Stimulated activated CD8-positive, alpha-beta memory T cell treated with anti-CD3 and anti-CD28 coated beads, Interleukin-12 subunit alpha, Interleukin-12 subunit beta, amount 100 ng/mL, for 1 hour (primary cell): ENCODE measurements around the gene EVX2.

Source experiments
- DNase-seq: peaks from one replicate; pipeline ENCODE4 v3.0.0-alpha.2; 2020; ENCODE audit warnings: low read depth

Gene EVX2

GRCh38 chr2:176082824-176083751 is 674 bp downstream of the EVX2 start:
- no peak for DNase-seq

GRCh38 chr2:176082525-176082823 is 1.3 kb downstream of the EVX2 start:
- DNase-seq, result no peak

DNA sequence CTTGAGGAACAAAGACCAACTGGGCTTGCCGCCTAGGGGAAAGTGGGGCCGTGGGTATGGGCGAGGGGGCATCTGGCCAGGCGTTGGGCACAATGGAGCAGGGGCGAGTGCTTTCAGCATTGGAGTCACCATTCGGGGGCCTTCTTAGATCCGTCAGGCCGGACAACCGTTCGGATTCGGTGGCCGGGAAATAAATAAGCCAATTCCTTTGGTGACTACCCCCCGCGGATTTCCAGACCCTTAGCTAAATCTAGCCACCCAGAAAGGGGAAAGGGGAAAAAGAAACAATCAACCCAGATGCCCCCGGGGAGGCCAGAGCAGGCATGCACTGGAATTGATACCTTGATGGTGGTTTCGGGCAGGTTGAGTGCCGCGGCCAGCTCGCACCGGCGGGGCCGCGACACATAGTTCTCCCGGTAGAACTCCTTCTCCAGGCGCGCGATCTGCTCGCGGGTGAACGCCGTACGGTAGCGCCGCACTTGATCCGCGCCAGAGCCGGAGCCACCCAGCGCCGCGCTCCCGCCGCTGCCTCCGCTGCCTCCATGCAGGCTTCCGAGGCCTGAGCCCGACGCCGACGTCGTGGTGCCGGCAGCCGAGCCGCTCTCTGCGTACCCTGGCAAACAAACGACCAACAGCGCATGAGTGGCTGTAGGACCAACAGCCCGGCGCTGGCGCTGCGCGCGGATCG is 1.8 kb downstream of the EVX2 start:
- no peak for DNase-seq

- no peak for DNase-seq
These were observed 2.4 kb downstream of the EVX2 start for GRCh38 chr2:176081376-176081836.

DNA sequence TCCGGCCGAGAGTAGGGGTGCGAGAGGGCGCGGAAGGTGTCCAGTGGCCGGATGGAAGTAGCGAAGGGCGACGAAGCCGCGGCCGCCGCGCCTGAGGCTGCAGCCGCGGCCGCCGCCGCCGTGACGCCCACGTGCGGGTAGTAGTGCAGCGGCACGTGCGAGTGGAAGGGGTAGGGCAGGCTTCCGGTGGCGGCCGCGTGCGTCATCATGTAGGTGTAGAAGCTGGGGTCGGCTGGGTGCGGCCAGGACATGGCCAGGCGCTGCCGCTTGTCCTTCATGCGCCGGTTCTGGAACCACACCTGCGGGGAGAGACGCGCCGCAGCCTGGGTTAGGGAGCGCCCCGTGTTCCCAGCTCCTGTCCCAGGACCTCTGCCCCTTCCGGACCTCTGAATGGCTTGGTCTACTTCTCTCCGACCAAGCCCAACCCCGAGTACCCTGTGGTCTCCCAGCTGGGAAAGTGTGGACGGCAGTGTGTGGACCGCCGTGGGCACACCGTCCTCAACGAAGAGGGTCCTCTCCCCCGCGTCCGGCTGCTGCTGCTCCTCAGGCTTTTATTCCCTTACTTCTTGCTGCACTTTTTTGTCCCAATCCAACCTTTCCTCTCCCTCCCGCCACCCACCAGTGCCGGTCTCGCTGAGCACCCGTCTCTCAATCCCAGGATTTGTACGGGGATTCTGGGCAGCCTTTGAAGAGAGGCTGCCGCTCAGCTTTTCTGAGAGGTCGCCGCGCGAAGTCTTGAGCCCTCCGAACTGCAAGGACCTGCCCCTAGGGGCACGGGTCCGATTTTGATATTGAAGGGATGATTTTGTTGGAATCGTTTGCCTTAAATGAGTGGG is 3.0 kb downstream of the EVX2 start:
- DNase-seq, result no peak

- DNase-seq, result no peak
These were observed 3.8 kb downstream of the EVX2 start for GRCh38 chr2:176079831-176080539.

- DNase-seq, result no peak
These were observed 4.4 kb downstream of the EVX2 start for GRCh38 chr2:176079285-176079830.

GRCh38 chr2:176078541-176079284 is 5.0 kb downstream of the EVX2 start:
- no peak for DNase-seq

DNA sequence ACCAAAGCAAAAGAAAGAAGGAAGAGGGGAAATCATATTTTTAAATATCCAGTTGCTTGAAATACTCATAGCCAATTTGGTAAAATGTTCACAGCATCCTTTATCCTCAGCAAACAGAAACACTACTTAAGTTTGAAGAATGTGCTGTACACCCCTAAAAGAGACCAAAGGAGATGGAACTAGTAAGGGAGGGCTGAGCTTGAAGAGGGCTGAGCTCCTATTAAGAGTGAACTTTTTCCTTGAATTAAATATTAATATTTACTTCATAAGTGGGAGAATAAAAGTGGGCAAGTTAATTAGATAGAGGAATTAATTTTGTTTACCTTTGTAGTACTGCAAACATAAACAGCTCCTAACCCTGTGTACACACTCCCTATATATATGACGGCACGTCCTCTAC is 7.0 kb downstream of the EVX2 start:
- no peak for DNase-seq

DNA sequence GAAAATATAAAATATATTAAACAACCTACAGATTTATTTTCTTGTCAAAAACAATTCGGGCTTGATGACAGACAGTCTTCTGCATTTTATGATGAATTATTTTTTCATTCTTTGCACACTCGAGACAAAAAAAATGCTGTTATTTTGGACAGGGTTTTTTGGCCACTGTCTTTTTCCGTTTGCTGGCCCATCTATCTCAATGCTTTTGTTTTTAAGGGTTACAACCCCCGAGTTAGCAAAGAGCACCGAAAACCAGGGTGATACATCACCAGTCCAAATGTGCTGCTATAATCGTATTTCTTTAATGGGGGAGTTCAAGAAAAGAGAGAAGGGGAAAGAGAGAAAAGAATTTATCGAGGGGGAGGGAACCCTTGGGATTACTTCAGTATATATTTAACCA is 7.7 kb downstream of the EVX2 start:
- DNase-seq, result no peak

DNA sequence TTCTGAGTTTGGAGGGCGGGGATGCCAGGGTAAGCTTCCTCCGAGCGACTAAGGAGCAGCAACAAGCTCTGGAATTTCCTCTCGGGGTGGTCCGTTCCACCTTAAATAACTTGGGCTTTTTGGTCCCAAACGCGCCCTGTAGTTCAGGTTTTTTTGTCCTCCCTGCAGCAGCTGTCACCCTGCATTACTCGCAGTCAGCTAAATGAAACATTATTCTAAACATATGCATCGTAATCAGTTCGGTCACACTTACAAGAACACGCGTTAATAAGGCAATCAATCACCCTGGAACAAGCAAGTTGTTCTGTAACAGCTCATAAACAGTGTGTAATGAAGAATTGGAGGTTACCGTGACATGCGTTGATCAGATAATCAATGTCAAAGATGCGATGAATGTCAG is 8.3 kb downstream of the EVX2 start:
- no peak for DNase-seq

GRCh38 chr2:176074919-176075425 is 8.8 kb downstream of the EVX2 start:
- DNase-seq, result no peak

DNA sequence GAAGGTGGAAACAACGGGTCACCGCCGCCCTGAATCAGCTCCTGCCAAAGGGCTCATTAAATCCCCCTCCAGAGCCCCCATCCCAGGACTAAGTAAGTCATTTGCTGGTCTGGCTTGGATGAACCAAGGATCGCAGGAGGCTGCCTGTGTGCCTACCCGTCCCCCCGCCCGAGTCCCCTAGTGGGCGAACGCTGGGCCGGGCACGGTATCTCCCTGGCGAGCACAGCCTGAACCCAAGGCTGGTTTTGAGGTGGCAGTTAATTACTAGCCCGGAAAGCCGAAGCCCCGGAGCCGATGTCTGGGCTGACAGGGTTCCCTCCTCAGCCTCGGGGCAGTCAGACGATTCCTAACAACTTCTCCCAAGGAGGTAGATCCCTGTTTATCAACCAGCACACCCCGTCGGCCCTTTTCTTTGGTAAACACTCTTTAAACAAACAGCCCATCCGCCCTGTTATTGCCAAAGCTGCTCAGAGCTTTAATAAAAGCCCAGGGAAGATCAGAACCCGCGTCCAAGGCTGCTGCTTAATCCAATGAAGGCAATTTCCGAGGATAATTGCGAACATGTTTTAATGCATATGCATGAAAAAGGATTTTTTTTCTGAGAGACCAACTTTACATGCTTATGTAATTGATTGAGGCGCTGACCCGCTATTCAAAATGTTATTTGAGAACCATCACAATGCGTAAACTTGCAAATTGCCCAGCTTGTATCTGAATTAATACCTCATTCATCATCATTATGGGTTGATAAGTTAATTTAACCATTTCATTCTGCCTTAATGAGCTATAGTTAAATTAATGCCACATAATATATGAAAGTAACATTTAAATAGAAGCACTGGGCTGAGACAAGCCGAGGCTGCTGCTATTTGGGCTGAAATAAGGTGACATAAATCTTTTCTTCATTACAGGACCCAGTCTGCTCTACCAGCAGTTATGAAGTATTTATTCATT is 10.5 kb downstream of the EVX2 start:
- no peak for DNase-seq

- no peak for DNase-seq
These were observed 11.5 kb downstream of the EVX2 start for GRCh38 chr2:176072292-176072669.

DNA sequence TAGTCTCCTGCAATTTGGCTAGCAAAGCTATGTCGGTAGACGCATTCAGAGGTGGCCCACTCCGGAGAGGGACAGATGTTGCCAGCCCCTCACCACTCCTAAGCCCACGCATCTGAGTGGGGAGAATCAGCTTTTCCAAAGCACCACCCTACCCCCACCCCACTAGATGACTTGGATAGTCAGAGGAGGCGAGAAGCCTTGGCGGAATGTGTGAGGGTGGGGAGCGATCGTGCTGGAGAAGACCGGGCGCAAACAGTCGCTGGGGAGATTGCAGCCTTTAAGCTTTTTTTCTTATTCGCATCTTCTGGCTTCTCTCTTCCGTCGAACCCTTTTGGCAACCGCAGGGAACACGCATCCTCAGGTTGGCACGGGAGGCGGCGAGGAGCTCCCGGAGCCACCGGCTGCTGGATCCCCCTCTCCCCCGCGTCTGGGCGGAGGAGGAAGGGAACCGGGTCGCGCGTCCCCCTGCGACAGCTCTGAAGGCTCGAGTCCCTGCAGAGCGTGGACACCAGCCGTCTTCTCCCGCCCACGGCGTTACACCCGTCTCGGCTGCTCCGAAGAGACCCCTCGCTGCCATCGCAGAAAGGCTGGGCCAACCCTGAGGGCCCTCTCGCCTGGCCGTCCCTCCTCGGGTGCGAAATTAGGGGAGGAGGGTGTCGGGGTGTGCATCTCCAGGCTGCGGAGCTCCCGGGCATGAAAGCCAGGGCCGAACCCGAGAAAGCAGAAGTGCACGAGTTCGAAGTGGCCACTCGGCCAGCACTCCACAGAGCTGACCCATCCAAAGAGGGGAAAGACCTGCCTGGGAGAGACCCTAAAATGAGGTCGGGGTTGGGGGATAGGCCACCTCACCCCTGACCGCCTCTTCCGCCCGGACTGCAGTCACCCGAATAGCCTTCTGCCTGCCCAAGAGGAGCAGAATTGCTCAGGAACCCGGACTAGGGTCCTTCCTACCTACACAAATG is 12.2 kb downstream of the EVX2 start:
- no peak for DNase-seq

DNA sequence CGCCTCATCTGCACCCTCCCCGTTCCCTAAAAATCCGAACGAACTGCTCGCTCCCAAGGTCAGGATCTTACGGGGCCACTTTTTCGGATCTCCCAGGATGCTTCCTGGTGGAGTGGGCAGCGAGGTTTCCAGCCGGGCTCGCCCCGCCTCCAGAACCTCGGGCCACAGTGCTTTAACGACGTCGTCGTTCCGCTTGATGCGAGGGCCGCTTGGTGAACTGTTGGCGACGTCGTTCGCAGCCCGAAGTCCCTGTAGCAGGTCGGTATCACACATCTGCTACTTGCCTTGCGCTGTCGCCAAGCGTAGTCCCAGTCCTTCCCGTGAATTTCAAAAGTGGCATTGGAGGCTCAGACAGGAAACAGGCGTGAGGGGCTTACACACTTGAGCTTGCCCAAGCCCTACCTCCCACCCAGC is 15.3 kb downstream of the EVX2 start:
- DNase-seq, result no peak

DNA sequence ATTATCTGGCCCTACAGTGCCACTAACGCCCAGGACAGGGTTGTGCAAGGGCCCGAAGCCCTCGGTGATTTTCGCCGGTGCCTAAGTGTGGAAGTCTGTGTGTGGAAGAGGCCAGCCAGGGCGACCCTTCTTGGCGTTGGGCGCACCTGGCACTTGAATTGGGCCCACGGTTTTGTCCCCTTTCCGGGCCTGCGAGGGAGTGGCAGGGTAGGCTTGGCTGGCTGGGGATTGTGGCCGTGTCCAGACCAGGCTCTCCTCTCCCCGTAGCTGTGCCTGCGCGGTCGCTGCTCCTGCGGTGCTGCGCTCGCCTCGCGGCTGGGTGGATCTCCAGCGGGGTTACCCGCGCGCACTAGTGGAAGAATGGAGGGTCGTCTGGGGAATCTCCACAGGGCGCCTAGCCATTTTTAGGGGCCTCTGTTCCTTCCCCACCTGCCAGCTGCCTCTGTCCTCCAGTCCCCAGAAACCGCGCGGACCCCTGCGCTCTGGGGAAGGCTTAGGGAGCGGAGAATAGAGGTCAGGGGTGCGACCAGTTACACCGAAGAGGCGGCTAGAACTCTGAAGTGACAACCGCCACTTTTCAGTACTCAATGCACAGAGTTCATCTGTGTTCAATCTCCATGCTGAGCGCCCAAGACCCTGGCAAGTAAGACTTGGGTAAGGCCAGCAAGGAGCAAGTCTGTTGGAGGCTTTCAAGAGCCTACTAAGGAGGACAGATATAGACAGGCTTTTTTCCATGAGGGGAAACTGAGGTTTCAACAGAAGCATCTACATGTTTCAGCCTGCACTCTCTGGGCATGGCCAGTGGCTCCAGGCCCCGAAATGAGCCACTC is 16.0 kb downstream of the EVX2 start:
- DNase-seq, result no peak
